IMR-90 (cell line): Measurements from ENCODE around the gene WNT7B. TPM values are rescaled to one million over a fixed set of nuclear protein-coding genes. Genes with fewer than 3 reads are reported as not detected.
A peak's percentile ranks its signal among the peaks of the same experiment; 100 is the strongest.

ENCODE experiments used
- ATAC-seq: fragments of 200-7000 bp; cut with Tn5 transposase; 2 replicates; pipeline ENCODE4 v1.9.1; 2020; ENCODE audit warnings: low read depth, mild to moderate bottlenecking, moderate library complexity
- BruUV-seq: library from RNA; stranded (reverse); fragments of 400-500 nt; replicated peaks from 2 replicates; lab custom pipeline; 2021; lab: Mats Ljungman, UMichigan
- CTCF ChIA-PET: fragments of 300-600 bp; formaldehyde crosslinking; extraction: SDS; loops from one replicate; lab custom pipeline; 2021; ENCODE audit warnings: antibody characterized with exemption; lab: Yijun Ruan, JAX
- POLR2A ChIA-PET: fragments of 300-600 bp; sonication (Branson Sonifier 250); formaldehyde crosslinking; loops from one replicate; lab custom pipeline; 2022; ENCODE audit warnings: antibody characterized with exemption; ENCODE audit not compliant: unreplicated experiment; lab: Charles Lee
- DNase-seq: peaks from one replicate; pipeline ENCODE4 v3.0.0; 2013
- H2AFZ ChIP-seq: replicated peaks from 2 replicates; pipeline ENCODE3; 2013; ENCODE audit warnings: low read length, mild to moderate bottlenecking; ENCODE audit not compliant: poor library complexity
- H2AK5ac ChIP-seq: 2 replicates; pipeline ENCODE4 v1.6.1; 2013; ENCODE audit warnings: low read depth, low read length, inconsistent platforms
- H2AK9ac ChIP-seq: replicated peaks from 2 replicates; pipeline ENCODE3; 2013; ENCODE audit warnings: mild to moderate bottlenecking, low read depth, low read length, moderate library complexity; ENCODE audit not compliant: poor library complexity
- H2BK120ac ChIP-seq: 2 replicates; pipeline ENCODE4 v1.6.1; 2013; ENCODE audit warnings: low read depth, low read length, inconsistent platforms
- H2BK15ac ChIP-seq: 3 replicates; pipeline ENCODE4 v1.6.1; 2013; ENCODE audit warnings: low read depth, low read length, inconsistent platforms
- H2BK20ac ChIP-seq: 2 replicates; pipeline ENCODE4 v1.6.1; 2013; ENCODE audit warnings: low read depth, mild to moderate bottlenecking, inconsistent platforms, low read length, moderate library complexity
- H2BK5ac ChIP-seq: 2 replicates; pipeline ENCODE4 v1.6.1; 2013; ENCODE audit warnings: mild to moderate bottlenecking, low read depth, low read length, inconsistent platforms; ENCODE audit not compliant: poor library complexity, severe bottlenecking
- H3K14ac ChIP-seq: replicated peaks from 2 replicates; pipeline ENCODE4 v1.6.1; 2013; ENCODE audit warnings: low read depth, low read length, inconsistent platforms
- H3K18ac ChIP-seq: 2 replicates; pipeline ENCODE4 v1.6.1; 2013; ENCODE audit warnings: low read depth, low read length, control low read depth
- H3K23ac ChIP-seq: 2 replicates; pipeline ENCODE4 v1.6.1; 2013; ENCODE audit warnings: low read depth, low read length, inconsistent platforms
- H3K27ac ChIP-seq: 2 replicates; pipeline ENCODE4 v1.5.1; 2013; ENCODE audit warnings: mild to moderate bottlenecking, control low read depth, low read length; ENCODE audit not compliant: insufficient read depth
- H3K27me3 ChIP-seq: 2 replicates; pipeline ENCODE4 v1.6.1; 2013; ENCODE audit warnings: low read length; ENCODE audit not compliant: control insufficient read depth, insufficient read depth
- H3K36me3 ChIP-seq: 2 replicates; pipeline ENCODE4 v1.6.1; 2013; ENCODE audit warnings: low read length, mixed read lengths; ENCODE audit not compliant: control insufficient read depth, insufficient read depth
- H3K4ac ChIP-seq: 2 replicates; pipeline ENCODE4 v1.6.1; 2013; ENCODE audit warnings: low read depth, low read length, inconsistent platforms
- H3K4me1 ChIP-seq: 2 replicates; pipeline ENCODE4 v1.6.1; 2013; ENCODE audit warnings: low read length, mixed read lengths; ENCODE audit not compliant: control insufficient read depth, insufficient read depth
- H3K4me2 ChIP-seq: 2 replicates; pipeline ENCODE4 v1.6.1; 2013; ENCODE audit warnings: low read depth, mild to moderate bottlenecking, control low read depth, low read length, moderate library complexity
- H3K4me3 ChIP-seq: 2 replicates; pipeline ENCODE4 v1.5.1; 2013; ENCODE audit warnings: low read depth, mild to moderate bottlenecking, control low read depth, low read length, moderate library complexity; ENCODE audit not compliant: insufficient read depth
- H3K56ac ChIP-seq: 2 replicates; pipeline ENCODE4 v1.6.1; 2013; ENCODE audit warnings: low read length, inconsistent platforms; ENCODE audit not compliant: insufficient read depth; ENCODE audit errors: extremely low read depth
- H3K79me1 ChIP-seq, 2 experiments: 2 replicates each; pipeline ENCODE4 v1.6.1; 2013; ENCODE audit warnings: low read length in 2 of 2, inconsistent platforms in 1 of 2, low read depth in 1 of 2
- H3K9ac ChIP-seq: 2 replicates; pipeline ENCODE4 v1.6.1; 2013; ENCODE audit warnings: low read depth, low read length, control low read depth
- H3K9me1 ChIP-seq: 2 replicates; pipeline ENCODE4 v1.6.1; 2013; ENCODE audit warnings: low read length, inconsistent platforms; ENCODE audit not compliant: insufficient read depth
- H3K9me3 ChIP-seq: 2 replicates; pipeline ENCODE4 v1.6.1; 2013; ENCODE audit warnings: low read length; ENCODE audit not compliant: control insufficient read depth, insufficient read depth
- H4K20me1 ChIP-seq: 2 replicates; pipeline ENCODE4 v1.6.1; 2013; ENCODE audit warnings: low read length, inconsistent platforms; ENCODE audit not compliant: insufficient read depth
- H4K5ac ChIP-seq: 2 replicates; pipeline ENCODE4 v1.6.1; 2013; ENCODE audit warnings: mild to moderate bottlenecking, low read depth, low read length, control low read depth
- H4K8ac ChIP-seq, 2 experiments: 2 replicates each; pipeline ENCODE4 v1.6.1; 2013; ENCODE audit warnings: low read depth in 2 of 2, low read length in 2 of 2, control low read depth in 1 of 2, inconsistent platforms in 1 of 2
- H4K91ac ChIP-seq: 2 replicates; pipeline ENCODE4 v1.6.1; 2013; ENCODE audit warnings: low read depth, low read length, inconsistent platforms; ENCODE audit not compliant: insufficient read depth
- CEBPB ChIP-seq: IDR thresholded peaks from 2 replicates; pipeline ENCODE4 v1.6.1; 2012; ENCODE audit warnings: low read depth, low read length, improper control_type of control experiment
- MAFK ChIP-seq: IDR thresholded peaks from 2 replicates; pipeline ENCODE4 v1.6.1; 2012; ENCODE audit warnings: low read depth, low read length, improper control_type of control experiment
- MAZ ChIP-seq: IDR thresholded peaks from 2 replicates; pipeline ENCODE4 v1.6.1; 2012; ENCODE audit warnings: low read depth, mild to moderate bottlenecking, low read length, improper control_type of control experiment, moderate library complexity, borderline replicate concordance
- MXI1 ChIP-seq: IDR thresholded peaks from 2 replicates; pipeline ENCODE4 v1.6.1; 2012; ENCODE audit warnings: low read depth, mild to moderate bottlenecking, low read length, moderate library complexity, borderline replicate concordance
- RCOR1 ChIP-seq: IDR thresholded peaks from 2 replicates; pipeline ENCODE4 v1.6.1; 2012; ENCODE audit warnings: mild to moderate bottlenecking, low read length, improper control_type of control experiment; ENCODE audit not compliant: insufficient replicate concordance
- WGBS, 2 experiments: methylation state at CpG; one replicate each; pipeline versions ENCODE4 v1.1.5 to v1.1.7; 2013; ENCODE audit warnings: missing lambda C conversion rate in 2 of 2; ENCODE audit not compliant: insufficient read length in 1 of 2; ENCODE audit errors: extremely low coverage in 2 of 2; 5-methylcytosine and 5-hydroxymethylcytosine counted together
- dilution Hi-C: fragments of 300-500 bp; cut with HindIII; formaldehyde crosslinking; loops from one replicate; pipeline ENCODE4 v1.14.3; 2018; ENCODE audit warnings: low sequenced_read_pairs; ENCODE audit not compliant: unreplicated experiment
- in situ Hi-C: fragments of 300-500 bp; cut with MboI; formaldehyde crosslinking; loops from 3 replicates; pipeline ENCODE4 v1.14.3; 2019; ENCODE audit warnings: low sequenced_read_pairs, inconsistent platforms, mixed read lengths
- intact Hi-C: fragments of 100-400 bp; cut with micrococcal nuclease; formaldehyde crosslinking; loops from 2 replicates; pipeline ENCODE4 v1.10.0; 2022
- polyA plus RNA-seq, 3 experiments: library from polyadenylated mRNA; depleted of rRNA; stranded (reverse); fragments of >200 nt; gene quantifications; 2 replicates each; pipeline ENCODE4 v1.2.3, GENCODE V29; 2012; ENCODE audit warnings: low replicate concordance in 1 of 3
- total RNA-seq: library from RNA; depleted of rRNA; stranded (reverse); fragments of >200 nt; gene quantifications from 2 replicates; pipeline ENCODE4 v1.2.3, GENCODE V29; 2012

The WNT7B gene
- total and polyA plus RNA-seq, 2 of the 4 experiments (the other 2 are of a cell fraction) = under 0.01 to 0.15 TPM

GRCh38 chr22:45960477-45961386 is 16.2 kb downstream of the WNT7B start:
- Histone ChIP-seq H2BK120ac (no peak overlapping the region), H4K91ac (no peak overlapping the region), H3K9ac (no peak overlapping the region), H2AFZ (peak overlapping the region; percentile 43), H2AK5ac (no peak overlapping the region), H3K27me3 (peaks cover 26% of the 10 kb centered on the region; the same call in 1 of the 2 replicates), H3K56ac (no peak overlapping the region), H3K14ac (no peak overlapping the region), H4K5ac (no peak overlapping the region), H3K79me1 (no peaks in the 10 kb centered on the region), H4K8ac (no peak overlapping the region), H2BK20ac (no peak overlapping the region), H3K4me2 (no peak overlapping the region), H3K4me1 (no peaks in the 10 kb centered on the region), H3K18ac (no peak overlapping the region), H3K36me3 (no peaks in the 10 kb centered on the region), H3K4ac (no peak overlapping the region), H3K9me3 (no peaks in the 10 kb centered on the region), H3K23ac (no peak overlapping the region), H4K20me1 (no peaks in the 10 kb centered on the region), H3K27ac (no peak overlapping the region), H3K4me3 (no peak overlapping the region), H3K9me1 (no peaks in the 10 kb centered on the region), H2BK15ac (no peak overlapping the region), H2BK5ac (no peak overlapping the region), H2AK9ac (no peak overlapping the region)
- in situ Hi-C loops = no loop called here
- no peak for DNase-seq
- no peak for ATAC-seq
- dilution Hi-C loops = no loop called here
- intact Hi-C loops = no loop called here
- ChIA-PET POLR2A (no interaction called here), CTCF (no interaction called here)
- no TSS peak for BruUV-seq
- TF ChIP-seq MAFK (no peak), CEBPB (no peak), MAZ (no peak), MXI1 (no peak), RCOR1 (no peak)
- 76% methylated on average over 8 of the region's 23 CpGs; no CpG with 5 or more reads in 1 of the 2 experiments for WGBS, 2 experiments
